ENCODE results near the gene BCOR. TPM values are rescaled to one million over a fixed set of nuclear protein-coding genes. Genes with fewer than 3 reads are reported as not detected.
A peak's percentile ranks its signal among the peaks of the same experiment; 100 is the strongest.

The BCOR gene
- total RNA-seq, 1 experiment from 2014 or later = 21.1 TPM

DNA sequence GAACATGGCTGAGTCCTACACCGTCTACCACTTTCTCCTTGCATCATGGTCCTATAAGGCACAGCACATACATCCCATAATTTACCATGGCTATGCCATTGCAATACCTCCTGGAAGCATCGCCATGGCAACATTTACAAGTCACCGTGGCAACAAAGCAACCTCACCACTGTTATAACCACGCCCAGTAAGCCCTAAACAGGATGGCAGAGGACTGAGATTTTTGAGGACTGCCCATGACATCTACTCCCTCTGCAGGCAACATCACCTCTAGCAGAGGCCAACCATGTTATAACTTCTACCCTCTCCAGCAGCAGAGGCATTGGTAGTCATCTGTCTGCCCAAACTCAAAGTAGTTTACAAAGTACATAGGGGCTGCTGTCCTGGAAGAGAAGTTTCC lies 29.7 kb downstream of the BCOR start:
- DNase-seq (ENCODE audit: extremely low read depth, low read depth) = peak; percentile 24

DNA sequence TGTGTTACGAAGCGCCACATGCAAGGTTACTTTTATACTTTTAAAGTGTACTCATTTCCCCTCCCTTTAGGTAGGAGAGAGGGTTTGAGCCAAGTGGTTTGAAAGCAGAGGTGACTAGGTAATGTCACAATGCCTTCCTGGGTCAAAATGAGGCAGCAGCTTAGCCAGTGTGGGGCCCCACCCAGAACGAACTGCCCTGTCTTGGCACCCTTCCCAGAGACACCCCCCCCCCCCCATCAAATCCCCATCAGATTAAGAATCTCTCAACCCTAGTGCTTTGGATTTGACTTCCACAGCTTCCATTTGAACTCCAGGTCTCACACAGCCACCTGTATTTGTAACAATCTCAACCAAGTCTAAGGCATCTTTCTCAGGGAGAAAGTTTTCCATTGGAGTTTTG lies 31.1 kb downstream of the BCOR start:
- no peak for DNase-seq (ENCODE audit: extremely low read depth, low read depth)

DNA sequence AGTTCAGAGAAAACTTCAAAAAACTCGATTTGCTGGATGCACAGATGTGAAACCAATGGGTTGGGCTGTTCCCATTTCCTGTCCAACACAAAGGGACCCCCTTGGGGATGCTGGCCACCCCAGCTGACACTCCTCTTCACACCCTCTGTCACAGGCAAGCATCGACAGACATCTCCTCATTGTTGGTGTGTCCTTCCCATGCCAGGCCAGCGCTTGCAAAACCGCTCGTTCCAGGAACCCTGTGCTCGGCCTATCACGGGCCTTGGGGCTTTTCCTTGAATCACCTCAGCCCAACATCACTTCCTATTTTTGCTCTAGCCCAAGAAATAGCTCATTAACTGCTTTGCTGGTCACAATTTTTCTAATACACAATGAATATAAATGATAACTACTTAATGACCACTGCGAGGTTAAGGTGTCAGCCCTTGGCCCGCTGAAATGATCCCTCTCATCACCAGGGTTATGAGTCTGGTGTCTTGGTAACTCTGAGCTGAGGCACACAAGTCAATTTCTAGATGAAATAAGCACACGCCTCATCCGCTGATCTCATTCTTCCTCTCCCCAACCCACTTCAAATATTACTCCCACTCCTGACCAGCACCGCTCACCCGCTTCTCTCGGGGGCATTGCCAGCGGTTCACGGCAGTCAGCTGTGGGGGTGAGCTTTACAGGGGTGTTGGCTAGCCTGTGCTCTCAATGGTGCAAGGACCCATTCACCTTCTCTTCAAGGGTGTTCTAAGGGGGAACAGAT lies 32.3 kb downstream of the BCOR start:
- DNase-seq (ENCODE audit: extremely low read depth, low read depth) = no peak

DNA sequence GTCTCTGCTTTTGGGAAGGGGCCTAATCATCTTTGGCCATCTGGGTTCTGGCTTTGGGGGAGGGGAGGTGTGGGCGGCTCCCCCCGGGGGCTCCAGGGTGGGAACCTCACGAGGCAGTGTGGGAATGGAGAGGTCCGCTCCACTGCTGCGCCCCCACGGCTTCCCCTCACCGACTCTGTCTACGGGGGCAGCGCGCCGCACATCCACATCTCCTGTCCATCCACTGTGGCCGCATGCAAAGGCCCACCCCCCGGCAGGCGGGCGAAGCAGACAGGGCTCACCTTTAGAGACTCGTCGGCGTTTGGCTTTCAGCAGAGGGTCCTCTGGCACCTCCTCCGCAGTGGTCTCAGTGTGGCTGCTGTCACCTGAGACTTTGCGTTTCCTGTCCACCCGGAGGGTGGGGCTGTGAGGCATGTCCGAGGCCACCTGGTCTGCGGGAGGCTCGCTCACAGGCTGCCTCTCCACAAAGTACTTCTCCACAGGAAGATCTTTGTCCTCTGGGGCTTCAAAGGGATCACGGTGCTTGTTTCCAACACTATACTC lies 33.6 kb downstream of the BCOR start:
- DNase-seq (ENCODE audit: extremely low read depth, low read depth) = no peak

DNA sequence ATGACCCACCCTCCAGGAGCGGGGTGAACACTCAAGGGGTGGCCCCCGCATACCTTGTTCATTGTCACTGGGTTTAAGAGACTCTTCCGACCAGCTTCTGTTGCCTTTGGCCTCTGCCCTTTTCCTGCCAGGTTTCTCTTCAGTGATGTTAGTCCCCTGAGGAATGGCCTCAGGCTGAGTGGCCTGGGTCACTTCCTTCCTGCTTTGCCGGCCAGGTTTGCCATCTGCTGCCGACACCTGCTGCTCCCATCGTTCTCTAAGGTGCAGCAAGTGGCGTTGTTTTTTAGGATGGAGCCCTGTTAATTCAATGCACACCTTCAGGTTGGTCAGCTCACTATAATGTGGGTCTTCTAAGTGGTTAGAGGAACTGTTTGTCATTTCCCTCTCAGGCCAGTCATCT lies 34.2 kb downstream of the BCOR start:
- no peak for DNase-seq (ENCODE audit: extremely low read depth, low read depth)

DNA sequence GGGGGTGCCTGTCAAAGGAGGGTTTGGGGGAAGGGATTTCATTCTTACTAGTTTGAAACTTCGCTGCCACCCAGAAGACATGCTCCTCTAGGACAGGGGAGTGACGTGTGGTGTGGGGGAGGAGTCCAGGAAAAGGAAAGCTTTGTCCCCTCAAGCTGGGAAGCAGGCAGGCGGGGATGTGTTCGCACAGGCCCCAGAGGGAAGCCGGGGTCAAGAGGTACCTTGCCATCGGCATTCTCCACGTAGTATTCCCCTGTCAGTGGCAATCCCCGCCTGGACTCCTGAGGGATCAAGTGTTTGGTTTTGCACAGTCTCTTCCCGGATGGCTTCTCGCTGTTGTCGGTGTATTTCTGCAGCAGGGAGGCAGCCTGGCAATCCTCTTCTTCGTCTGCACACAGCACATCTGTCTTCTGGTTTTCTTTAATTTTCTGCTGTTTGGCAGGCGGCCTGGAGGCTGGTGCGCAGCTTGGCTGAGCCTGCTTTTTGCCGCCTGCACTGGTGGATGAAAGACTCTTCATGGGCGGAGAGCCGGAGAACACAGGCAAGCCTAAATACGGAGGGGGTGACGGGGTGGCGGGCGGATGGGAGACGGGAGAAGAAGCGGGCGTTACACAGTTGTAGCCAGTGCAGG lies 35.1 kb downstream of the BCOR start:
- no peak for DNase-seq (ENCODE audit: extremely low read depth, low read depth)

DNA sequence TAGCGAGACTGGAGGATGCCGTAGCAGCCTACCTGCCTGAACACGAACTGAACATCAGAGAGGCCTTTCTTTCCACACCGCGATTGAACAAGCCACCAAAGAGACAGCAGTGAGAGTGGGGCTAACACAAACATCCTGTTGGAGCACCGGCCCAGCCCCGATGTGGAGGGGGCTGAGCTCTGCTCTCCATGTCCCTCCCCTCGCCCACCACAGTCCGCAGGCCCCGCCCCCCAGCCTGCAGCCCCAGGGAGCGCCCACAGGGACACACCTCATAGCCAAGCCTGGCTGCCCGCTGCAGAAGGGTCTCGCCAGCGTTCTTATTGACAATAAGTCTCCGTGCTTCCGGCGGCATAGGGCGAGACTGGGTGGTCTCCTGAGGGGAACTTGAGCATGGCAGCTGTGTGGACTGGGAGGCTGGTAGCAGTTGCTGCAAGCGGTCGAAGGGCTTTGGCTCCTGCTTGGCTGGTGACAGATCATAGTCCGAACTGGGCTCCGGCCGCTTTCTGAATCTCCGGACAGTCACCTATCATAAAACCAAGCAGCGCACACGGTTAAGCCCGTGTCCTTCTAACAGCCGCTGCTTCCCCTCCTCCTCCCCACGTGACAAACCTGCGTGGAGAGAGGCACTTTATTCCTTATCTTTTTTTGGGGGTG lies 35.8 kb downstream of the BCOR start:
- no peak for DNase-seq (ENCODE audit: extremely low read depth, low read depth)

DNA sequence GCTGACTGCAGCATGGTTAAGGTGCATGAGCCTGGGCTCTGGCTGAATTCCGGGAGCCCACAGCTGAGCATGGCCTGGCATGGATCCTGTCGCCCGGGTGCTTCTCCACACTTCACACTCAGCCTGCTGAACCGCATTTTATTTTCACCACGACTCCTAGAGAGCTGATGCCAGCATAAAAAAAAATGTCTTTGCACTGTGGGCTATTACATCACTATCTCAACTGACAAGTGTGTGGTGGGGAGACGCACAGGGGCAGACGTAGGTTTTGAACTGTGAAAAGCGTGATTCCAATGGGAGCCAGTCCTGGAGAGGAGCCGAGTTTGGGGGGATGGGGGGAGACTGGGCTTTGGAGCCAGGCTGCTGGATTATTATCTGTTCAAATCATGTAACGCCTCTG lies 36.8 kb downstream of the BCOR start:
- DNase-seq (ENCODE audit: extremely low read depth, low read depth) = no peak

DNA sequence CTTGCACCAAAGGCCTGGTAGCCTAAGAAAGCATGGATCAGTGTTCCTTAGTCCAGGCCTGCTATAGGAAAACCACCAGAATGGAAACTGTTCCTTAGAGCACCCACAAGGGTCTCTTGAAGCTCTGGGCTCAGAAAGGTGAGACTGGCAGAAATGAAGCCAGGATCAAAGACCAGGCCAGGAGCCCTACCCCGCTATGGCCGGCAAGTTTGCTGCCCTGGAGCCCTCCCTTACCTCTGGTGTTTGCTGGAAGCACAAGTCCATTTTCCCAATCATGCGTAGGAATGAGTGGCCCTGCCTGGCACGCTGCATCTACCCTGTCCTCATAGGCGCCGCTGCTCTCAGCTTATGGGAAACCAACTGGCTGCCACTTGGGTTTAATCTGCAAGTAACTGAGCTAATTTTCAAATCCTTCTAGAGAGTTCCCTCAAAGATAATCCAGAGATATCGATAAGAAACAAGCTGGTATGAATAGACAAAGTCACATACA lies 37.4 kb downstream of the BCOR start:
- DNase-seq (ENCODE audit: extremely low read depth, low read depth) = no peak

DNA sequence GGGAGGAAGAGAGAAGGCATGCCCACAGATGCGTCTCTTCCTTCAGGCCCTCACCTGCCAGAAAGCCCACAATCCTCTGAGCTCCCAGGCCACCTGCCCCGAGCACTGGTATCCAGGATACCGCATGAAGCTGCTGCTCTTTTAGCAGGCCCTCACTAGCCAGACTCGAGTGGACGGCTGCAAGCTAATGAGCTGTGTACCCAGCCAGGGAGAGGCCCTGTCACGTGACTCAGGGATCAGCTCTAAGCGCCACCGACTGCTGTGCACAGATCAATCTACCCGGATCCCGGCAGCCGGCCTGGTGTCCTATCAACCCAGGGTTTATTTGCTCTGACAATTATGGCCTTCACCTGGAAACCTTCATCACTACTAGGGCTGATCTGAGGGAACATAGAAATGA lies 39.0 kb downstream of the BCOR start:
- no peak for DNase-seq (ENCODE audit: extremely low read depth, low read depth)

DNA sequence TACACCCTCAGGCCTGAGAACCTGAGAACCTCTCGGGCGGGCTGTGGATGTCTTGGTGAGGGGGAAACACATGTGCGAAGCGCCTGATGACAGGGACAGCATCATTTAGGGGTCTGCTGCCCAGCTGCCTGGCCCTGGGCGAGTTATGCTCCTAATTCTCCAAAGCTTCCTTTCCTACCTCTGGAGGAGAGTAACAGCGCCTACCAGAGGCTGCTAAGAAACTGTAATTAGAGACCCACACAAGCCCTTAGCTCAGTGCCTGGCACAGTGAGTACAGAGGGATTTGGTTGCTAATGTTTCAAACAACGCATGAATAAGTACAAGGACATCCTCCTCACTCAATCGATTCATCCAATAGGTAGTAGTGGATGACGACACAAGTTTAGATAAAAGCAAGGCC lies 40.4 kb downstream of the BCOR start:
- DNase-seq (ENCODE audit: extremely low read depth, low read depth) = no peak

DNA sequence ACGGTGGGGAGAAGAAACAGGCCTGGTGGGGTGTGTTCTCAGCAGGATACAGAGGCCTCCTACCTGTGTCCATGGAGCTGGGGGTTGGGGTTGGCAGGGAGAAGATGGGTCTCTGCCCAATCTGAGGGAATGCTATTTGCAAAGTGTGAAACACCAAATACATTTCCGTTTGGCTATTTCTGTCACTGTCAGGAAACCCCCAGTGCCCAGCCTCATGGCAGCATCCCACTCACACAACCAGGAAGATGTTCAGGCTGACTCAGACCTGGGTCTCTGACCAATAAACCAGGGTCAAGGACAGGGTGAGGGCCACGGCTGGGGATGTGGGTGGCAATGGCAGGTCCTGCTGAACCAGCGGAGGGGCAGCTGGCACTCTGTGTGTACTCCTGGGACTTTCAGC lies 41.3 kb downstream of the BCOR start:
- no peak for DNase-seq (ENCODE audit: extremely low read depth, low read depth)

DNA sequence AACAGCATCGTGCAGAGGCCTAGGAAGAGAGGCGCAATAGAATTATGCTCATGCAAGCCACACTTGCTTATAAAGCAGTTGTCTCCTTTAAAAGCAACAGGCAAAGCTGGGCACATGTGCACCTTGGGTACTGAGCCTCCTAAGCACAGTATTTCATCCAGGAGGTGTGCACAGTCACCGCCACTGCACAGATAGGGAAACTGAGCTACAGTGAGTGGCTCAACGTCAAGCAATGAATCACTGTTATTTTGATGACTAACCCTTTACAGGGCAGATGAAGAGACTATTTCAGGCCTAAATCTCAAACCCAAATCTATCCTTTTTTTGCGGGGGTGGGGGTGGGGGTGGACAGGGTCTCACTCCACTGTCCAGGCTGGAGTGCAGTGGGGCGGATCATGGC lies 42.3 kb downstream of the BCOR start:
- DNase-seq (ENCODE audit: extremely low read depth, low read depth) = no peak

DNA sequence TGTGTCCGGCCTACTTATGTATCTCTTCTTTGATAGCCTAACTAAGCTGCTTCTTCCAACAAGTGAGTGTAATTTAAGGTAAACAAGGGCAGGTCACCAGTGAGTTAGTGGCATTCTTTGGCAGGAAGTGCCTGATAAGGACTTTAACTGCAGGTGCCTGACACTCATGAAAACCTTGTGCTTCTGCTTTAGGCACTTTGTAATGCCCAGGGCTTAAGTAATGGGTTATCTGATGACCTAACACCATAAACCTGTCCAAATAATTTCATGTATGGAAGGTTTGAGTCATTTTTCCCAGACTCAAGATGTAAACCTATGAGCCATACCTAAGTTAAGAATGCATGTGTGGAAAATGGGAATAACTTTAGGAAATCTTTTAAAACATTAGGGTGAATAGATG lies 43.0 kb downstream of the BCOR start:
- no peak for DNase-seq (ENCODE audit: extremely low read depth, low read depth)

DNA sequence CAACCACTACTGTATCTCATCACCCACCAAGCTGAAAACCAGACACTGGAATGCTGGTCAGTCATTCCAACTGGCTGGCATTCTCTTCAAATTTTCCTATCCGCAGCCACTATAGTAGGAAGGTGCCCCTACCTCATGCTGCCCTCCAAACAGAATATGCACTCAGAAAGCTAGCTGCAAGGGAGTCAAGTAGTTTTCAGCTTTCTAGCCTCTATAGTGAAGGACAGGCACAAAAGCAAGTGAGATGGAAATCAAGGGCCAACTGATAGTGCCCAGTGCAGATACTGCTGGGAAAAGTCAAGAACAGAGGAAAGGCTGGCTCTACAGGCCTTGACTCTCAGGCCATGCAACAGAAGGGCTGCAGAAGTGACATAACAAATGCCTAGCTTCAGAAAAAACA lies 47.2 kb downstream of the BCOR start:
- DNase-seq (ENCODE audit: extremely low read depth, low read depth) = no peak

DNA sequence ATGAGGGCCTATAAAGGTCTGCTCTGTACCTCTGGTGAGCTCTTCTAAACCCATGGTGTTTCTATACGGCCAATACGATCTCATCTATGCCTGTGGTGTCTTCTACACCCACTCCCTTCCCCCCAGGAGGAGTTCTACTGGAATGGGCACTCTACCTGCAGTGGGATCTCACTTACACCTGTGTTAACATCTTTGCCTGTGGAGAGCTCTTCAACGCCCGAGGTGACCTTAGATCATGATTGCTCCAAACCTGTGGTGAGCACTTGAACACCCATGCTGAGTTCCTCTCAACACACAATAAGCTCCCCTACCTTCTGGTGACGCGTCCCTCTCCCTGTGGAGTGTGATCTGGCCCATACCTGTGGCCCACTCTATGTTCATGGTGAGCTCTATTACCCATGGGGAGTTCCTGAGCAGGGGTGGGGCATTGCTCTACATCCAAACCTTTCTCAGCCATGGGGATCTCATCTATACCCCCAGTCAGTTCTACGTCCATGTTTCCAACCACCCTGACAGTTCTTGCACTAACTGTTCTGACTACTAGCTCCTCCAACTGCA lies 48.6 kb downstream of the BCOR start:
- DNase-seq (ENCODE audit: extremely low read depth, low read depth) = no peak

DNA sequence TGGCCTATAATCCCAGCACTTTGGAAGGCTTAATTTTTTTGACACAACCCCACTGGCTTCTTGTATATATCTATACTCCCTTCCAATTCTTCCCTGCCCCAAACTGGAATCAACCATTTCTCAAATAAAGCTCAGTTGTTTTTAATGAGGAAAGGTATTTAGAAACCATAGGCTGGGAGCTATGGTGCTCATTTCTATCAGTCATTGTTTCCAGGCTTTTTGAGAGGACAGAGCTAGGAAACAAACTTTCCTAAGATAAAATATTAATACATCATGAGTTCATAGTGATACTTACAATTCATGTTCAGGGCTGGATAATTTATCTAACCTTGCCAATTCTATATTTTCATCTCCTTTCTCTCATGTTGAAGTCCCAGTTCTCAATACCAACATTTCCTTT lies 50.3 kb downstream of the BCOR start:
- DNase-seq (ENCODE audit: extremely low read depth, low read depth) = no peak

DNA sequence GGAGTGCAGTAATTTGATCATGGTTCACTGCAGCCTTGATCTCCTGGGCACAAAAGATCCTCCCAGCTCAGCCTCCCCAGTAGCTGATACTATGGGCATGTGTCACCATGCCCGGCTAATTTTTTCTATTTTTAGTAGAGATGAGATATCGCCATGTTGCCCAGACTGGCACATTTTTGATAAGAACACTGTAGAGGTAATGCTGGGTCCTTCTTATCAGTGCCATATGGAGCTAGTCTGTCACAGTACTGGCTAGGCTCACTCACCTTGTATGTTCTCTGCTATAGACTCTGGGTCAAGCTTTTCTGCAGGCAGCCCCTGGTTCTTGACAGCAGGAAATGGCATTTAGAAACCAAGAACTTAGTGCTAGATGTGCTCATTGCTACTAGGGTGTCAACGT lies 53.9 kb downstream of the BCOR start:
- no peak for DNase-seq (ENCODE audit: extremely low read depth, low read depth)

DNA sequence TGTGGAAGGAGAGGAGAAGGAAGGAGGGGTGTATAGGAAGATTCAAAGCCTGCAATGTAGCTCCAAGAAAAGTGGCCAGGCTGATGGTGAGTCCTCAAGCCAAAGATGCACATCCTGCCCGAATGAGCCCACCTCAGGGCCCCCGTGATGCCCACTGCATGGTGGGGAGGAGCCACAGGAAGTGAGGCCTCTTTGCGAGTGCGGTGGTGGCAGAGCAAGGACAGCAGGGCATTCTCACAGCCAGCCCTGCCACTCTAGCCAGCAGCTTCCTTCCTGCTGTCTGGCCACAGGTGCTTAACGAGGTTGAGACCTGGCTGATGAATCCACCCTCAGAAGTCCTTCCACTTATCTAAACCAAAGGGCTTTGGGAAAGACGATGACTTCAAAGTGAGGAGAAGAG lies 55.8 kb downstream of the BCOR start:
- DNase-seq (ENCODE audit: extremely low read depth, low read depth) = no peak

DNA sequence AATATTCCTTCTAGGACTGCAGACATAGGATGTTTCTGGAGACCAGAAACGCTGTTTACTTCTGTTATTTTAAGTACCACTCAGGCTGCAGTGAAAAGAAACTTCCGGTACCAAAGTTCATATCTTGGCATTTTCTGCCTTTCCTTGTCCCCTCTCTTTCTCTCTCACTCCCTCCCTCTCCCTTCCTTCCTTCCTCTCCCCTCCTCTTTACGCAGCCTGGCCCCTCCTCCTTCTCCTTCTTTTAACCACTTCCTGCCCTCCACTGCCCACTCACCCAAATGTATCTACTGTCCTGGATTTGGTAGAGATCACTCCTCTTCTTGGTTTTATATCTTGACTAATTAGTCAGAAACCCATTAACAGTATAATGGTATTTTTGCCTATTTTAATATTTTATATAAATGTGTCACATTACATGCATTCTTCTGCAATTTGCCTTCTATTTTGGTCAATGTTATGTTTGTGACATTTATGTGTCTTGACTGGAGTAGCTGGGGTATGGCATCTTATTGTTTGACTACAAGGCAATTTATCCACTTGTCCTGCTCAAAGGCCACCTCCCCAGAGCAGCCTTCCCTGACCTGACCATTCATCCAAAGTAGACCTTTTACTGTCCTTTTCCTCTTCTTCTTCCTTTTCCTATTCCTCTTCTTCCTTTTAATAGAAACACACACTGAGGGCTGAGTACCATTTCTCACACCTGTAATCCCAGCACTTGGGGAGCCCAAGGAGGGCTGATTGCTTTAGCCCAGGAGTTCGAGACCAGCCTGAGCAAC lies 56.9 kb downstream of the BCOR start:
- DNase-seq (ENCODE audit: extremely low read depth, low read depth) = no peak

DNA sequence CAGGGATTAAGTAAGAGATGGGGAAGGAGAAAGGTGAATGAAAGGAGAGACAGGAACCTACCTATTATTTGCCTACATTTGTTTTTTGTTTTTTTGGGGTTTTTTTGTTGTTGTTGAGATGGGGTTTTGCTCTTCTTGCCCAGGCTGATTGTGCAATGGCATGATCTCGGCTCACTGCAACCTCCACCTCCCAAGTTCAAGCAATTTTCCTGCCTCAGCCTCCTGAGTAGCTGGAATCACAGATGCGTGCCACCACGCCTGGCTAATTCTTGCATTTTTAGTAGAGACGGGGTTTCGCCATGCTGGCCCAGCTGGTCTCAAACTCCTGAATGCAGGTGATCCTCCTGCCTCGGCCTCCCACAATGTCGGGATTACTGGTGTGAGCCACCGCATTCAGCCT lies 57.9 kb downstream of the BCOR start:
- no peak for DNase-seq (ENCODE audit: extremely low read depth, low read depth)
